Panc1 (cell line): ENCODE measurements around the gene FAM120B.

Experiments
- POLR2AphosphoS5 ChIP-seq: IDR thresholded peaks from 2 replicates; pipeline ENCODE4 v1.6.1; 2012; ENCODE audit warnings: mild to moderate bottlenecking, low read depth, low read length, moderate library complexity
- SIN3A ChIP-seq: IDR thresholded peaks from 2 replicates; pipeline ENCODE4 v1.6.1; 2012; ENCODE audit warnings: low read depth, mild to moderate bottlenecking, low read length, moderate library complexity, borderline replicate concordance; ENCODE audit not compliant: insufficient read depth
- TF ChIP-seq, protein P1 (sequence below): fragments of 450-650 bp; IDR thresholded peaks from 2 replicates; pipeline ENCODE4 v1.5.1; 2017; ENCODE audit warnings: mild to moderate bottlenecking
- TF ChIP-seq, protein P2 (sequence below), 2 experiments: IDR thresholded peaks; 2 replicates each; pipeline ENCODE4 v1.6.1; 2011 to 2012; ENCODE audit warnings: low read depth in 2 of 2, control low read depth in 1 of 2, low read length in 1 of 2, mild to moderate bottlenecking in 1 of 2, moderate library complexity in 1 of 2; ENCODE audit not compliant: insufficient read depth in 1 of 2

DNA sequence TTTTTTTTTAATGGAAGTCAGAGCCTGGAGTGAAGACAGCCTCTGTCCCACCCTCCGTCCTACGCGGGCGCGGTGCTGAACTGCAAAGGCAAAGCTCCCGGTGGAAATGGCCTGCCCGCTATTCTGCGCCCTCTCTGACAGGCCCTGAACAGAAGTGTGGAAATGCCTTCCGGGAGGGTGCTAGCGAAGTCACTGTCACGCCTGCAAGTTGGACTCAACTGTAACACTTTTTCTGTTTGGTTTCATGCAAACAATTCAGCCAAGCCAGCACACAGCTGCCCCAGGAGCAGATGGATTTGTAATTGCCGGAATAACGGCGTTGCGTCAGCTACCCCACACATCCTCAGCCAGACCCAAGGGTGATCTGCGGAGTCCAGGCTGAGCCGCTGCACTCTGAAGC, 138.9 kb downstream of the FAM120B start:
- TF ChIP-seq, protein P1, sequence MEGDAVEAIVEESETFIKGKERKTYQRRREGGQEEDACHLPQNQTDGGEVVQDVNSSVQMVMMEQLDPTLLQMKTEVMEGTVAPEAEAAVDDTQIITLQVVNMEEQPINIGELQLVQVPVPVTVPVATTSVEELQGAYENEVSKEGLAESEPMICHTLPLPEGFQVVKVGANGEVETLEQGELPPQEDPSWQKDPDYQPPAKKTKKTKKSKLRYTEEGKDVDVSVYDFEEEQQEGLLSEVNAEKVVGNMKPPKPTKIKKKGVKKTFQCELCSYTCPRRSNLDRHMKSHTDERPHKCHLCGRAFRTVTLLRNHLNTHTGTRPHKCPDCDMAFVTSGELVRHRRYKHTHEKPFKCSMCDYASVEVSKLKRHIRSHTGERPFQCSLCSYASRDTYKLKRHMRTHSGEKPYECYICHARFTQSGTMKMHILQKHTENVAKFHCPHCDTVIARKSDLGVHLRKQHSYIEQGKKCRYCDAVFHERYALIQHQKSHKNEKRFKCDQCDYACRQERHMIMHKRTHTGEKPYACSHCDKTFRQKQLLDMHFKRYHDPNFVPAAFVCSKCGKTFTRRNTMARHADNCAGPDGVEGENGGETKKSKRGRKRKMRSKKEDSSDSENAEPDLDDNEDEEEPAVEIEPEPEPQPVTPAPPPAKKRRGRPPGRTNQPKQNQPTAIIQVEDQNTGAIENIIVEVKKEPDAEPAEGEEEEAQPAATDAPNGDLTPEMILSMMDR = no peak
- TF ChIP-seq, protein P2, sequence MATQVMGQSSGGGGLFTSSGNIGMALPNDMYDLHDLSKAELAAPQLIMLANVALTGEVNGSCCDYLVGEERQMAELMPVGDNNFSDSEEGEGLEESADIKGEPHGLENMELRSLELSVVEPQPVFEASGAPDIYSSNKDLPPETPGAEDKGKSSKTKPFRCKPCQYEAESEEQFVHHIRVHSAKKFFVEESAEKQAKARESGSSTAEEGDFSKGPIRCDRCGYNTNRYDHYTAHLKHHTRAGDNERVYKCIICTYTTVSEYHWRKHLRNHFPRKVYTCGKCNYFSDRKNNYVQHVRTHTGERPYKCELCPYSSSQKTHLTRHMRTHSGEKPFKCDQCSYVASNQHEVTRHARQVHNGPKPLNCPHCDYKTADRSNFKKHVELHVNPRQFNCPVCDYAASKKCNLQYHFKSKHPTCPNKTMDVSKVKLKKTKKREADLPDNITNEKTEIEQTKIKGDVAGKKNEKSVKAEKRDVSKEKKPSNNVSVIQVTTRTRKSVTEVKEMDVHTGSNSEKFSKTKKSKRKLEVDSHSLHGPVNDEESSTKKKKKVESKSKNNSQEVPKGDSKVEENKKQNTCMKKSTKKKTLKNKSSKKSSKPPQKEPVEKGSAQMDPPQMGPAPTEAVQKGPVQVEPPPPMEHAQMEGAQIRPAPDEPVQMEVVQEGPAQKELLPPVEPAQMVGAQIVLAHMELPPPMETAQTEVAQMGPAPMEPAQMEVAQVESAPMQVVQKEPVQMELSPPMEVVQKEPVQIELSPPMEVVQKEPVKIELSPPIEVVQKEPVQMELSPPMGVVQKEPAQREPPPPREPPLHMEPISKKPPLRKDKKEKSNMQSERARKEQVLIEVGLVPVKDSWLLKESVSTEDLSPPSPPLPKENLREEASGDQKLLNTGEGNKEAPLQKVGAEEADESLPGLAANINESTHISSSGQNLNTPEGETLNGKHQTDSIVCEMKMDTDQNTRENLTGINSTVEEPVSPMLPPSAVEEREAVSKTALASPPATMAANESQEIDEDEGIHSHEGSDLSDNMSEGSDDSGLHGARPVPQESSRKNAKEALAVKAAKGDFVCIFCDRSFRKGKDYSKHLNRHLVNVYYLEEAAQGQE (IDR thresholded peaks at IDR 0.05; ENCODE audit: insufficient read depth in 1 of 2, low read depth in 2 of 2, low read length in 1 of 2) = no peak
- TF ChIP-seq POLR2AphosphoS5 = no peak
- TF ChIP-seq SIN3A = no peak
